HG03469 (cell line): ENCODE data around the gene CACNA1C.

ENCODE experiments used
- ATAC-seq: cut with Tn5 transposase; IDR thresholded peaks from one replicate; pipeline ENCODE4 v1.9.1; 2021; ENCODE audit warnings: mild to moderate bottlenecking, moderate library complexity, moderate number of reproducible peaks; ENCODE audit not compliant: unreplicated experiment

The CACNA1C gene

GRCh38 chr12:2429032-2429431 lies 376.2 kb downstream of the CACNA1C start:
- no peak for ATAC-seq

- ATAC-seq: no peak
Measured at GRCh38 chr12:2431810-2432209, 379.0 kb downstream of the CACNA1C start.

GRCh38 chr12:2432856-2433255 lies 380.1 kb downstream of the CACNA1C start:
- ATAC-seq: no peak

GRCh38 chr12:2435511-2435910 lies 382.7 kb downstream of the CACNA1C start:
- ATAC-seq: no peak

GRCh38 chr12:2439332-2440100 lies 386.7 kb downstream of the CACNA1C start:
- ATAC-seq: no peak

- ATAC-seq: no peak
Measured at GRCh38 chr12:2443776-2444175, 391.0 kb downstream of the CACNA1C start.

- no peak for ATAC-seq
Measured at GRCh38 chr12:2445968-2446367, 393.2 kb downstream of the CACNA1C start.

- ATAC-seq: no peak
Measured at GRCh38 chr12:2447861-2448260, 395.1 kb downstream of the CACNA1C start.

GRCh38 chr12:2449586-2449985 lies 396.8 kb downstream of the CACNA1C start:
- ATAC-seq: no peak

- no peak for ATAC-seq
Measured at GRCh38 chr12:2450553-2450952, 397.8 kb downstream of the CACNA1C start.

GRCh38 chr12:2451025-2451424 lies 398.2 kb downstream of the CACNA1C start:
- ATAC-seq: no peak

- ATAC-seq: no peak
Measured at GRCh38 chr12:2451497-2451896, 398.7 kb downstream of the CACNA1C start.

- ATAC-seq: no peak
Measured at GRCh38 chr12:2453076-2453760, 400.4 kb downstream of the CACNA1C start.

GRCh38 chr12:2453761-2454090 lies 400.9 kb downstream of the CACNA1C start:
- ATAC-seq: no peak

GRCh38 chr12:2454601-2455177 lies 401.9 kb downstream of the CACNA1C start:
- ATAC-seq: no peak

GRCh38 chr12:2455410-2455809 lies 402.6 kb downstream of the CACNA1C start:
- ATAC-seq: no peak

GRCh38 chr12:2456122-2456812 lies 403.5 kb downstream of the CACNA1C start:
- ATAC-seq: no peak

- ATAC-seq: no peak
Measured at GRCh38 chr12:2456813-2457186, 404.0 kb downstream of the CACNA1C start.

- ATAC-seq: no peak
Measured at GRCh38 chr12:2457215-2457932, 404.6 kb downstream of the CACNA1C start.

- ATAC-seq: no peak
Measured at GRCh38 chr12:2457933-2458414, 405.2 kb downstream of the CACNA1C start.
